Activated CD8-positive, alpha-beta memory T cell treated with anti-CD3 and anti-CD28 coated beads for 48 hours (primary cell): ENCODE data around the gene SETD7.

Experiments used
- DNase-seq, 3 experiments: peaks; one replicate each; pipeline ENCODE4 v3.0.0-alpha.2; 2020; ENCODE audit warnings: low read depth in 2 of 3, low spot score in 2 of 3

Gene SETD7

GRCh38 chr4:139556071-139556723, at the start of gene SETD7:
TSS of gene SETD7 (minus strand) at chr4:139556219. CDS start at chr4:139556137, 82 bp downstream.
- DNase-seq = peak; percentile 24 to 32 (median 25)

- DNase-seq = no peak
These were observed 49.5 kb upstream of the SETD7 start for GRCh38 chr4:139605516-139605915.

- no peak for DNase-seq
These were observed 47.8 kb upstream of the SETD7 start for GRCh38 chr4:139603576-139604410.

GRCh38 chr4:139602776-139603360, 46.8 kb upstream of the SETD7 start:
- DNase-seq = no peak

- no peak for DNase-seq
These were observed 44.6 kb upstream of the SETD7 start for GRCh38 chr4:139600662-139601061.

- no peak for DNase-seq
These were observed 43.8 kb upstream of the SETD7 start for GRCh38 chr4:139599594-139600374.

- DNase-seq = no peak
These were observed 43.1 kb upstream of the SETD7 start for GRCh38 chr4:139599076-139599475.

- no peak for DNase-seq
These were observed 40.8 kb upstream of the SETD7 start for GRCh38 chr4:139596684-139597279.

GRCh38 chr4:139596034-139596683, 40.1 kb upstream of the SETD7 start:
- no peak for DNase-seq

GRCh38 chr4:139594591-139595185, 38.7 kb upstream of the SETD7 start:
- DNase-seq = no peak

- DNase-seq = no peak
These were observed 37.1 kb upstream of the SETD7 start for GRCh38 chr4:139593091-139593564.

GRCh38 chr4:139589336-139590018, 33.5 kb upstream of the SETD7 start:
- no peak for DNase-seq

- no peak for DNase-seq
These were observed 31.4 kb upstream of the SETD7 start for GRCh38 chr4:139587446-139587845.

- no peak for DNase-seq
These were observed 29.5 kb upstream of the SETD7 start for GRCh38 chr4:139585473-139585872.

GRCh38 chr4:139584784-139585183, 28.8 kb upstream of the SETD7 start:
- no peak for DNase-seq

- no peak for DNase-seq
These were observed 28.0 kb upstream of the SETD7 start for GRCh38 chr4:139584013-139584412.

- DNase-seq = no peak
These were observed 26.0 kb upstream of the SETD7 start for GRCh38 chr4:139582044-139582443.

- no peak for DNase-seq
These were observed 25.1 kb upstream of the SETD7 start for GRCh38 chr4:139581096-139581495.

GRCh38 chr4:139576219-139576618, 20.2 kb upstream of the SETD7 start:
- DNase-seq = no peak
